ENCODE measurements around the gene PRDM16. TPM values are rescaled to one million over a fixed set of nuclear protein-coding genes. Genes with fewer than 3 reads are reported as not detected.

The PRDM16 gene
- total and polyA plus RNA-seq, 2 of the 13 experiments (the other 11 are each of a cell fraction or from before 2014, with no cell fraction given), result 0.15 to 0.81 TPM

- TF ChIP-seq ZNF687 (CRISPR knock-in tag; IDR thresholded peaks at IDR 0.05) (no peak), ZNF788 (CRISPR knock-in tag; IDR thresholded peaks at IDR 0.05; ENCODE audit: borderline replicate concordance) (no peak), ZNF138 (CRISPR knock-in tag; IDR thresholded peaks at IDR 0.05; ENCODE audit: low read depth) (no peak), GMEB2 (CRISPR knock-in tag; IDR thresholded peaks at IDR 0.05; ENCODE audit: low read depth) (no peak), NFATC3 (CRISPR knock-in tag; IDR thresholded peaks at IDR 0.05) (no peak), NR2F6 (IDR thresholded peaks at IDR 0.05) (no peak), NR2F6 (CRISPR knock-in tag; IDR thresholded peaks at IDR 0.05) (no peak), BRCA1 (CRISPR knock-in tag; IDR thresholded peaks at IDR 0.05) (no peak), REL (CRISPR knock-in tag; conservative IDR thresholded peaks at IDR 0.05) (no peak), ZNF468 (CRISPR knock-in tag; IDR thresholded peaks at IDR 0.05) (no peak), ZNF441 (CRISPR knock-in tag; IDR thresholded peaks at IDR 0.05; ENCODE audit: borderline replicate concordance) (no peak), ZNF121 (CRISPR knock-in tag; IDR thresholded peaks at IDR 0.05) (no peak)
Observed at GRCh38 chr1:3094863-3095780, 26.1 kb downstream of the PRDM16 start (continued).
